Measurements from ENCODE around the gene ZNF536. TPM values are rescaled to one million over a fixed set of nuclear protein-coding genes. Genes with fewer than 3 reads are reported as not detected.
"Not testable (repeated sequence)": the region's sequence is repeated elsewhere in the genome, so short reads cannot be mapped to it uniquely, and the experiment has no call there.

The ZNF536 gene
- total RNA-seq, 1 experiment from 2014 or later: 2.9 TPM

DNA sequence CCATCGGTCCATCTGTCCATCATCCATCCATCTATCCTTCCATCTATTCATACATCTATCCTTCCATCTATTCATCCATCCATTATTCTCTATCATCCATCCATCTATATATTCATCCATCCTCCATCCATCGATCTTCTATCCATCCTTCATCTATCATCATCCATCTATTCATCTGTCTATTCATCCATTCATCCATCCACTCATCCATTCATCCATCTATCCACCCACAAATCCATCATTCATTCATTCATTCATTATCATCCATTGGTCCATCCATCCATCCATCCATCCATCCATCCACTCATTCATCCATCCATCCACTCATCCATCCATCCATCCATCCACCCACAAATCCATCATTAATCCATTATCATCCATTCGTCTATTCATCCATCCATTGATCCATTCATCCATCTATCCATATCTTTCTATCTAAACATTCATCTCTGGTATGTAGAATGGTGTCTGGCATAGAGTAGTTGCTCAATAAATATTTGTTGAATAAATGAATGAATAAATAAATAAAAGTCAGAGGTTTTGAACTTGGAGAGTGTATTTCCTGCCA is 36.6 kb downstream of the ZNF536 start:
- intact Hi-C loops (cut with micrococcal nuclease; ENCODE audit: unreplicated experiment): loop anchor here (5.0 kb wide), 1 partner anchor 182 kb away; no protein-coding TSS in a partner anchor
- POLR2A ChIA-PET (ENCODE audit: low non-redundant PET): interaction anchor here (0.6 kb wide), 1 partner anchor 262 kb away, joined by 7 read pairs; no protein-coding TSS in a partner anchor
- TF ChIP-seq CTCF (conservative IDR thresholded peaks at IDR 0.05; ENCODE audit: low read depth, low read length): no peak
- TF ChIP-seq EZH2 (IDR thresholded peaks at IDR 0.05; ENCODE audit: borderline replicate concordance, low read depth, low read length, poor library complexity, severe bottlenecking): no peak
- BruUV-seq (replicated peaks): no TSS peak
- CTCF ChIA-PET: no interaction called here
- H3K4me1 ChIP-seq (ENCODE audit: insufficient read depth, low read length, poor library complexity, severe bottlenecking): no peaks in the 10 kb centered on the region
- H3K27me3 ChIP-seq (replicated peaks; ENCODE audit: insufficient read depth, low read depth, low read length, poor library complexity): peaks cover 10% of the 10 kb centered on the region
- H3K9me3 ChIP-seq (ENCODE audit: low read depth, low read length, poor library complexity, severe bottlenecking): no peaks in the 10 kb centered on the region
- H3K36me3 ChIP-seq (ENCODE audit: insufficient read depth, low read length, poor library complexity, severe bottlenecking): no peaks in the 10 kb centered on the region
- no peak overlapping the region for H3K27ac ChIP-seq (ENCODE audit: low read depth, low read length, poor library complexity, severe bottlenecking)
- no peak overlapping the region for H3K4me3 ChIP-seq (ENCODE audit: low read depth, low read length, poor library complexity, severe bottlenecking)
- DNase-seq (ENCODE audit: low spot score): no peak

DNA sequence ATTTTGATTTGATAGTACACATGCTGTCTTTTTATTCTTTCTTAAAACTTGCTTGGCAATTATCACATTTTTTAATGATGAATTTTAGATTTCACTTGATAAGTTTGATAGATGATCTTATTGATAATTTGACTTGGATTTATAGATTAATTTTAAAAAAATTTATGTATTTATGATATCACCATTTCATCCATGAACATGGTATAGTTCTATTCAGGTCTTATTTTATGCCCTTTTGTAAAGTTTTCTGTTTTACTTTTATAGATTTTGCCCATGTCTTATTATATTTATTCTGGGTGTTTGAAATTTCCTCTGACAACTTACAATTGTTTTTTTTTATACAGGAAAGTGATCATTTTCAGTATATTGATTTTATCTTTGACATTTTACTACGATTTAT is 39.5 kb downstream of the ZNF536 start:
- ChIA-PET CTCF (no interaction called here), POLR2A (ENCODE audit: low non-redundant PET) (no interaction called here)
- no peak overlapping the region for H3K27ac ChIP-seq (ENCODE audit: low read depth, low read length, poor library complexity, severe bottlenecking)
- H3K27me3 ChIP-seq (replicated peaks; ENCODE audit: insufficient read depth, low read depth, low read length, poor library complexity): peaks cover 15% of the 10 kb centered on the region
- H3K9me3 ChIP-seq (ENCODE audit: low read depth, low read length, poor library complexity, severe bottlenecking): no peaks in the 10 kb centered on the region
- H3K4me1 ChIP-seq (ENCODE audit: insufficient read depth, low read length, poor library complexity, severe bottlenecking): no peaks in the 10 kb centered on the region
- no peaks in the 10 kb centered on the region for H3K36me3 ChIP-seq (ENCODE audit: insufficient read depth, low read length, poor library complexity, severe bottlenecking)
- TF ChIP-seq CTCF (conservative IDR thresholded peaks at IDR 0.05; ENCODE audit: low read depth, low read length): no peak
- no peak for TF ChIP-seq EZH2 (IDR thresholded peaks at IDR 0.05; ENCODE audit: borderline replicate concordance, low read depth, low read length, poor library complexity, severe bottlenecking)
- no peak for DNase-seq (ENCODE audit: low spot score)
- intact Hi-C loops (cut with micrococcal nuclease; ENCODE audit: unreplicated experiment): no loop called here
- no TSS peak for BruUV-seq (replicated peaks)
- H3K4me3 ChIP-seq (ENCODE audit: low read depth, low read length, poor library complexity, severe bottlenecking): no peak overlapping the region

DNA sequence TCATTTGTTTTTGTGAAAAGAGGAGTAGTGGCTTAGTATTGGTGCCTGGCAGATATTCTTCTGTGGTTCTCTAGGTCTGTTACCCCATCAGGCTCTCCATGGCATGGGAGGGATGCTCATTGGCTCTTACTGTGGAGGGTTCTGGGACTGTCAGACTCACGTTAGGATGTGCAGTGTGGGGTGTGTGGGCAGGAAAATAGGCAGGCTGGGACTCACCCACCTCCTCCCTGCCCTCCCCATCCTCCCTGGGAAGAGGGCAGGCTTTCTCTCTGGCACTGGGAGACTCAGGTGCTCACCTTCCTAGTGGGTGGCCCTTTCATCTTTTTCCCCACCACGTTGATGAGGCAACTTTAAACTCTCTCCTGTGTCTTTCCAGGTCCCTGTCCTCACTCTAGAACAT is 44.2 kb downstream of the ZNF536 start:
- TF ChIP-seq EZH2 (IDR thresholded peaks at IDR 0.05; ENCODE audit: borderline replicate concordance, low read depth, low read length, poor library complexity, severe bottlenecking): no peak
- no peak for TF ChIP-seq CTCF (conservative IDR thresholded peaks at IDR 0.05; ENCODE audit: low read depth, low read length)
- no peak for DNase-seq (ENCODE audit: low spot score)
- BruUV-seq (replicated peaks): no TSS peak
- Histone ChIP-seq H3K27me3 (replicated peaks; ENCODE audit: insufficient read depth, low read depth, low read length, poor library complexity) (peaks cover 15% of the 10 kb centered on the region), H3K9me3 (ENCODE audit: low read depth, low read length, poor library complexity, severe bottlenecking) (no peaks in the 10 kb centered on the region), H3K4me1 (ENCODE audit: insufficient read depth, low read length, poor library complexity, severe bottlenecking) (no peaks in the 10 kb centered on the region), H3K4me3 (ENCODE audit: low read depth, low read length, poor library complexity, severe bottlenecking) (no peak overlapping the region), H3K27ac (ENCODE audit: low read depth, low read length, poor library complexity, severe bottlenecking) (no peak overlapping the region), H3K36me3 (ENCODE audit: insufficient read depth, low read length, poor library complexity, severe bottlenecking) (no peaks in the 10 kb centered on the region)
- intact Hi-C loops (cut with micrococcal nuclease; ENCODE audit: unreplicated experiment): no loop called here
- ChIA-PET POLR2A (ENCODE audit: low non-redundant PET) (no interaction called here), CTCF (no interaction called here)

DNA sequence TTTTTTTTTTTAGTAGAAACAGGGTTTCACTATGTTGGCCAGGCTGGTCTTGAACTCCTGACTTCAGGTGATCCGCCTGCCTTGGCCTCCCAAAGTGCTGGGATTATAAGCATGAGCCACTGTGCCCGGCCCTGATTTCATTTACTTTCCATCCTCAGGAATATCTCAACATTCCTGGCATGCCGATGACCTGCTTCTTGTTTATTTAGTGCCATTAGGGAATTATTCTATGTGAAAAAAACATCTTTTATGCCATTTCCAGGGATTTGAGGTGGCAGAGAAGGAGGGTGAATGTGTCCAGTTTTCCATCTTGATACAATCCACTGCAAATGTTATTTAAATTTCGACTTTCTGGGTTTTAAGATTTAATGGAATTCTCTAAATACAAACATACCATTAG is 45.0 kb downstream of the ZNF536 start:
- H3K9me3 ChIP-seq (ENCODE audit: low read depth, low read length, poor library complexity, severe bottlenecking); intact Hi-C loops (cut with micrococcal nuclease; ENCODE audit: unreplicated experiment); H3K4me3 ChIP-seq (ENCODE audit: low read depth, low read length, poor library complexity, severe bottlenecking); H3K36me3 ChIP-seq (ENCODE audit: insufficient read depth, low read length, poor library complexity, severe bottlenecking); H3K4me1 ChIP-seq (ENCODE audit: insufficient read depth, low read length, poor library complexity, severe bottlenecking); H3K27ac ChIP-seq (ENCODE audit: low read depth, low read length, poor library complexity, severe bottlenecking); DNase-seq (ENCODE audit: low spot score); BruUV-seq (replicated peaks); CTCF ChIA-PET; H3K27me3 ChIP-seq (replicated peaks; ENCODE audit: insufficient read depth, low read depth, low read length, poor library complexity); POLR2A ChIA-PET (ENCODE audit: low non-redundant PET): not testable (repeated sequence)
